Parathyroid adenoma (tissue), 2 donors: ENCODE measurements around the gene SORCS2.

ENCODE experiments used
- H2AFZ ChIP-seq: fragments of 300-600 bp; sonication (generic); one replicate; pipeline ENCODE4 v1.7.0; 2017; ENCODE audit warnings: antibody characterized with exemption, mild to moderate bottlenecking
- H3K27ac ChIP-seq: fragments of 300-600 bp; sonication (generic); one replicate; pipeline ENCODE4 v1.7.0; 2017
- H3K27me3 ChIP-seq: fragments of 300-600 bp; sonication (generic); one replicate; pipeline ENCODE4 v1.7.0; 2017; ENCODE audit warnings: low read length; ENCODE audit not compliant: control insufficient read depth, insufficient read depth
- H3K36me3 ChIP-seq: fragments of 300-600 bp; sonication (generic); one replicate; pipeline ENCODE4 v1.7.0; 2017; ENCODE audit warnings: low read length; ENCODE audit not compliant: control insufficient read depth, insufficient read depth
- H3K4me1 ChIP-seq: fragments of 300-600 bp; sonication (generic); one replicate; pipeline ENCODE4 v1.7.0; 2017; ENCODE audit warnings: control low read depth
- H3K4me2 ChIP-seq: fragments of 300-600 bp; sonication (generic); one replicate; pipeline ENCODE4 v1.7.0; 2017; ENCODE audit warnings: low read length
- H3K4me3 ChIP-seq: fragments of 300-600 bp; sonication (generic); one replicate; pipeline ENCODE4 v1.7.0; 2017; ENCODE audit warnings: low read depth, low read length
- H3K79me2 ChIP-seq: fragments of 300-600 bp; sonication (generic); one replicate; pipeline ENCODE4 v1.7.0; 2017; ENCODE audit warnings: control low read depth
- H3K9ac ChIP-seq: fragments of 300-600 bp; sonication (generic); one replicate; pipeline ENCODE4 v1.7.0; 2017; ENCODE audit warnings: mild to moderate bottlenecking
- H3K9me3 ChIP-seq: fragments of 300-600 bp; sonication (generic); one replicate; pipeline ENCODE4 v1.7.0; 2017; ENCODE audit warnings: low read length; ENCODE audit not compliant: control insufficient read depth
- TF ChIP-seq, protein P1 (sequence below): fragments of 300-600 bp; sonication (generic); IDR thresholded peaks from one replicate; pipeline ENCODE4 v1.7.0; 2017; ENCODE audit warnings: antibody characterized with exemption, mild to moderate bottlenecking
- donor health status: primary hyperparathyroidism.

SORCS2 gene

DNA sequence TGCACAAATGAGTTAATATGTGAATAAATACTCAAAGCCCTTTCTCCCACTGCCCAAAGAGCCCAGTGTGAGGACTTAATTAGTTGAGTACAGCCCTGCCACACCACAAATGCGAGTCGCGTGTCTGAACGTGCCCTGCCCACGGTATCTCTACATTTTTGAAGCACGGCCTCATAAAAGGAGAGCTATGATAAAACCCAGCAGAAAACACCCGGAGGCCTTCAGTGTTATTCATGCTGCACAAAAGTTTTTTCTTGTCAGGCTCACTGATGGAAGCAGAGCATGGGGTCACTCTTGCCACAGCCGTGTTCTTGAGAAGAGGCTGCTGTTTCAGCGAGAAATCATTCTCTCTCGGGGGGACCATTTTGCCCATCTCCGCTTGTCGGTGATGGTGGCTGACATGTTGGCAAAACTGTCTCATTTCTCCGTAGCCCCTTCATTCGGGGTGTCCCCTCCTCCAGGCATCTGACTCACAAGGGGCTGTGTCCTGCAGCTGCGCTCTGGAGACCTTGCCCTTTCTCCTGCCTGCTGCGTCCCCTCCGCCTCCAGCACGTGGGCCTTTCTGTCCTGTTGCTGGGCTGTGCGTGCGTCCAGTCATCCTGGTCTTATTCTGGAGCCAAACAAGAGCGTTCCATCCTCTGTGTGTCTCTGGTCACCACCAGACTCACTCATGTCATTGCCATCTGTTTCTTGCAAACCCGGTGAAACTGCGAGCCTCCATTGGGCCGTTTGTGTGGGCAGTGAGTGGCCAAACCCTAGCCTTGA, 88.8 kb downstream of the SORCS2 start:
- Histone ChIP-seq H3K27ac (no peak overlapping the region), H3K27me3 (no peaks in the 10 kb centered on the region), H3K9me3 (no peaks in the 10 kb centered on the region), H3K4me2 (no peak overlapping the region), H3K9ac (no peak overlapping the region), H3K4me1 (no peaks in the 10 kb centered on the region), H3K36me3 (no peaks in the 10 kb centered on the region), H2AFZ (no peak overlapping the region), H3K4me3 (no peak overlapping the region), H3K79me2 (no peaks in the 10 kb centered on the region)
- TF ChIP-seq, protein P1, sequence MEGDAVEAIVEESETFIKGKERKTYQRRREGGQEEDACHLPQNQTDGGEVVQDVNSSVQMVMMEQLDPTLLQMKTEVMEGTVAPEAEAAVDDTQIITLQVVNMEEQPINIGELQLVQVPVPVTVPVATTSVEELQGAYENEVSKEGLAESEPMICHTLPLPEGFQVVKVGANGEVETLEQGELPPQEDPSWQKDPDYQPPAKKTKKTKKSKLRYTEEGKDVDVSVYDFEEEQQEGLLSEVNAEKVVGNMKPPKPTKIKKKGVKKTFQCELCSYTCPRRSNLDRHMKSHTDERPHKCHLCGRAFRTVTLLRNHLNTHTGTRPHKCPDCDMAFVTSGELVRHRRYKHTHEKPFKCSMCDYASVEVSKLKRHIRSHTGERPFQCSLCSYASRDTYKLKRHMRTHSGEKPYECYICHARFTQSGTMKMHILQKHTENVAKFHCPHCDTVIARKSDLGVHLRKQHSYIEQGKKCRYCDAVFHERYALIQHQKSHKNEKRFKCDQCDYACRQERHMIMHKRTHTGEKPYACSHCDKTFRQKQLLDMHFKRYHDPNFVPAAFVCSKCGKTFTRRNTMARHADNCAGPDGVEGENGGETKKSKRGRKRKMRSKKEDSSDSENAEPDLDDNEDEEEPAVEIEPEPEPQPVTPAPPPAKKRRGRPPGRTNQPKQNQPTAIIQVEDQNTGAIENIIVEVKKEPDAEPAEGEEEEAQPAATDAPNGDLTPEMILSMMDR, result no peak

DNA sequence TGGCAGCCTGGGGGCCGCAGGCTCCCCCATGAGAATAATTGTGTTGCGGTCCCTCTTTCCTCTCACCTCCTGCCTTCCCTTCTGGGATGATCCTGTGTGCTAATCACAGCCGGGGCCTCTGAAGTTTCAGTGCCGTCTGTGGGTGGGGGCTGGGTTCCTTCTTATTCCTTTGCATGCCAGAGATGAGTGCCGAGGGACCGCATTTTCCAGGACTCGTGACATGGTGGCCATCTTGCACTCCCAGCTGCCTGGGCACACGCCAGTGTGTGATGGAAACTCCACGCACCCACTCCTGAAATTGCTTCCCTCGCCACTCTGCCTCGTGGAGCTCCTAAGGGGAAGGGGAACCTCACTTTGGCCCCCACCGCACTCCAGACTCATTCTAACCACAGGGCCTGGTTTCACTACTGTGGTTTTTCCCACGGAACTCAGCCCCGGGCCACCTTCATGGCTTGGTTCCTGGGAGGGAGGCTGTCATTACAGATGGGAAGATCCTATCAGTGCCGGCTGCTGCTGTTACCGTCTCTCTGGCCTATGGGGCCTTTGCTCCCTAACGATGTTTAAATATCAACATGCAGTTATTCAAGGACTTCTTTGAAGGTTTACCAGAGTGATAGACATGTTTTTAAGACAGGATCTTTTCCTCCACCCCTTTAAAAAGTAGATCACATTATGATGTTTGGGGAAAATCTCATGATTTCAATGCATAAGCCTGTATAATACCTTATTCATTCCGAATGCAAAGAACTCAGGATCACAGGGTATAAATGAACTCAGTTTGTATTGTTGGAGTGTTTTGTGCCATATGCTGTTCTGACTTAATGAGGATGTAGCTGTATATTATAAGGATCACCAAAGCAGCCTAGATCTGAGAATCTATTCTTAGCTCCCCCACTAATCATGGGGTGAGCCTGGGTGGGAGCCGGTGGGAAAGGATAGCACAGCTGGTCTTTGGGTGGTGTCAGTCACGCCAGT, 89.6 kb downstream of the SORCS2 start:
- TF ChIP-seq, protein P1, result no peak

DNA sequence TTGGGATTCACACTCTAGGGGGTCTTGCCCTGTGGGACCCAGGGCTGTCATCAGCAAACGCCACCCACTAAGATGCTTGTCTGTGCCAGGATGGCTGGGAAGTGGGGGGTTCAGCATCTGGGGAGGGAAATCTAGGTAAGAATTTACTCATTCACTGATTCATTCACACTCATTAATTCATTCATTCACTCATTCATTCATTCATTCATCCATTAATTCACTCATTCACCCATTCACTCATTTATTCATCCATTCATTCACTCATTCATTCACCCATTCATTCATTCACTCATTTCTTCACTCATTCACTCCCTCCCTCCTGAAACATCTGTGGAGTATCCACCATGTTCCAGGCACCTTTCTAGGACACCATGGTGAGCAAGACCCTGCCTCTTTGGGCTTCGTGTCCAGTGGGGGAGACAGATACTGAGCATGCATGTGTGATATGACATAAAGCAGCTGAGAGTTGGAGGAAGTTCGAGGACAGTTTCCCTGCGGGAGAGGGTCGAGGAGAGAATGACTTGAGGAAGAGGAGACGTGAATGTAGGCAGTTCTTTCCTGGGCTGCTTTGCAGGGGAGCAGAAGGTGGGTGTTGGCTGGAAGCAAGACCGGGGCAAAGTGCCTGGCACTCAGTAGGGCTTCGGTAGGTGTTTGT, 90.6 kb downstream of the SORCS2 start:
- no peaks in the 10 kb centered on the region for H3K9me3 ChIP-seq
- TF ChIP-seq, protein P1, result no peak
- no peaks in the 10 kb centered on the region for H3K36me3 ChIP-seq
- no peak overlapping the region for H3K9ac ChIP-seq
- no peaks in the 10 kb centered on the region for H3K4me1 ChIP-seq
- H2AFZ ChIP-seq, result no peak overlapping the region
- H3K4me3 ChIP-seq, result no peak overlapping the region
- H3K27me3 ChIP-seq, result no peaks in the 10 kb centered on the region
- H3K4me2 ChIP-seq, result no peak overlapping the region
- H3K27ac ChIP-seq, result no peak overlapping the region
- no peaks in the 10 kb centered on the region for H3K79me2 ChIP-seq

More for the DNA sequence above, 89.6 kb downstream of the SORCS2 start:
- Histone ChIP-seq H3K79me2 (no peaks in the 10 kb centered on the region), H3K36me3 (no peaks in the 10 kb centered on the region), H3K4me3 (no peak overlapping the region), H2AFZ (no peak overlapping the region), H3K27me3 (no peaks in the 10 kb centered on the region), H3K4me1 (no peaks in the 10 kb centered on the region), H3K4me2 (no peak overlapping the region), H3K27ac (no peak overlapping the region), H3K9me3 (no peaks in the 10 kb centered on the region), H3K9ac (no peak overlapping the region)

DNA sequence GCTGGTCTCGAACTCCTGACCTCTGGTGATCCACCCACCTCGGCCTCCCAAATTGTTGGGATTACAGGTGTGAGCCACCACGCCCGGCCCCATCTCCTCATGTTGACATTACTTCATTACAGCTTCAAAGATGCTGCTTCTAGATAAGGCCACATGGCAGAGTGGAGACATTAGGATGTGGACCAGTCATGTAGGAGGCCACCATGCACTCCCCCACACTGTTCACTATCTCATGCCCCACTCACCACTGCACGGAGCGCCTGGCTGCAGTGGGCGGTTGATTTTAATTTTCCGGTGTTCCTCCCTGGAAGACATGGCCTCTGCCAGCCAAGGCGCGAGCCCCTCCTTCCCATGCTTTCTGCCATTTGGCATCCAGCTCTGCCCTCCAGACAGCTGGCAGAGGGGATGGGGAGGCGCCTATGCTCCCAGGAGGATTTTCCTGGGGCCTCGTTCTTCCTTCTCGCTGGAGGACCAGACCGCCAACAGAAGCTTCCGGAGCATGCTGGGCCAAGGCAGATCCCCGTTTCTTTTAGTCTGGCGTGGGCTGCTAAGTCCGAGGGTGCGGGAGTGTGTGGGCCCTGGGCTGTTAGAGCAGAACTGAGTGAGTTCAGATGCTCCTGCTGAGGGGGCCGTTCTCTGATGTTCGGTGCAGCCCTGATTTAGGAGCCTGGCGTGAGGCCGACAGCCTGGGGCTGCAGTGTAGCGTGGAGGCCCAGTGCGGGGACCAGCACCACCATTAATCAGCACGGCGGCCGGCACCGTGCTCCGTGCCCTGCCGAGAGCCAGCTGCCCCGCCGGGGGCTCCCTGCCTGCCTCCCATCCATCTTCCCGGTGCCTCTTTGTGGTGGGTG, 93.1 kb downstream of the SORCS2 start:
- H3K27ac ChIP-seq, result no peak overlapping the region
- TF ChIP-seq, protein P1, result no peak
- no peaks in the 10 kb centered on the region for H3K27me3 ChIP-seq
- H2AFZ ChIP-seq, result no peak overlapping the region
- no peaks in the 10 kb centered on the region for H3K4me1 ChIP-seq
- no peak overlapping the region for H3K4me2 ChIP-seq
- H3K79me2 ChIP-seq, result no peaks in the 10 kb centered on the region
- H3K36me3 ChIP-seq, result no peaks in the 10 kb centered on the region
- H3K9me3 ChIP-seq, result no peaks in the 10 kb centered on the region
- no peak overlapping the region for H3K4me3 ChIP-seq
- no peak overlapping the region for H3K9ac ChIP-seq
